HG02840 (cell line): ENCODE results near the gene ZNF628.

Experiments
- ATAC-seq: cut with Tn5 transposase; IDR thresholded peaks from one replicate; pipeline ENCODE4 v1.9.1; 2021; ENCODE audit warnings: mild to moderate bottlenecking, moderate library complexity, moderate number of reproducible peaks; ENCODE audit not compliant: unreplicated experiment, low FRiP score

The ZNF628 gene

GRCh38 chr19:55483706-55484592 is 7.5 kb downstream of the ZNF628 start:
- no peak for ATAC-seq

GRCh38 chr19:55484593-55485438 is 8.4 kb downstream of the ZNF628 start, which contains the start of gene NAT14:
NAT14 (plus strand) TSS chr19:55485188; CDS start chr19:55485709, 521 bp downstream.
- ATAC-seq, result no peak

- no peak for ATAC-seq
Measured at GRCh38 chr19:55485439-55486011, 9.1 kb downstream of the ZNF628 start.

- no peak for ATAC-seq
Measured at GRCh38 chr19:55486043-55486970, 9.9 kb downstream of the ZNF628 start.

GRCh38 chr19:55486971-55487923 is 10.8 kb downstream of the ZNF628 start:
- no peak for ATAC-seq

GRCh38 chr19:55487924-55488687 is 11.7 kb downstream of the ZNF628 start, which contains the start of gene SSC5D:
SSC5D (plus strand) TSS chr19:55488436; CDS start chr19:55488590, 154 bp downstream.
- ATAC-seq, result no peak

GRCh38 chr19:55488986-55489710 is 12.7 kb downstream of the ZNF628 start:
- no peak for ATAC-seq

GRCh38 chr19:55489711-55490477 is 13.5 kb downstream of the ZNF628 start:
- ATAC-seq, result no peak

- ATAC-seq, result no peak
Measured at GRCh38 chr19:55490478-55491432, 14.3 kb downstream of the ZNF628 start.

- ATAC-seq, result no peak
Measured at GRCh38 chr19:55491546-55492360, 15.3 kb downstream of the ZNF628 start.

GRCh38 chr19:55492362-55492944 is 16.0 kb downstream of the ZNF628 start:
- no peak for ATAC-seq

- no peak for ATAC-seq
Measured at GRCh38 chr19:55493052-55493644, 16.7 kb downstream of the ZNF628 start.

GRCh38 chr19:55493645-55494171 is 17.3 kb downstream of the ZNF628 start:
- ATAC-seq, result no peak
